ENCODE results near the gene BUD31.
"Not testable (repeated sequence)": the region's sequence is repeated elsewhere in the genome, so short reads cannot be mapped to it uniquely, and the experiment has no call there.

Gene BUD31

DNA sequence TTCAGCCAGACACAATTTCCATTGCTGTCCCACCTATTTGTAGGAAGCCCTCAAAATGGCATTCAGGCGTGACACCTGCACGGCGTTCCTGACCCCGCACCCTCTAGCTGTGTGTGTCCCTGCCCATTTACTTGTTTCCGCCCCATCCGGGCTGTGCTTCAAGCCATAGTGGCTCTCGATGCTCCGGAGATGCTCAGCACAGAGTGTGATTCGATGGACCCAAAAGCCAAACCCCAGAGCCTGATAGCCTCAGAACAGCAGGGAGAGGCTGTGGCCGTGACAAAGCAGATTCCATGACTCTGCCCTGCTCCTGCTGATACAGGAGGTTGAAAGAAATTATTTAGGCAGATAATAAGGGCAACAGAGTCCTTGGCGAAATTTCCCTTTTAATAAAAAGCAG lies 13.4 kb downstream of the BUD31 start:
- Histone ChIP-seq H3K9ac (ENCODE audit: low read depth, low read length) (no peak overlapping the region), H3K36me3 (ENCODE audit: insufficient read depth, low read length) (peaks cover 85% of the 10 kb centered on the region), H3K9me3 (ENCODE audit: insufficient read depth, low read depth, low read length) (no peaks in the 10 kb centered on the region)

DNA sequence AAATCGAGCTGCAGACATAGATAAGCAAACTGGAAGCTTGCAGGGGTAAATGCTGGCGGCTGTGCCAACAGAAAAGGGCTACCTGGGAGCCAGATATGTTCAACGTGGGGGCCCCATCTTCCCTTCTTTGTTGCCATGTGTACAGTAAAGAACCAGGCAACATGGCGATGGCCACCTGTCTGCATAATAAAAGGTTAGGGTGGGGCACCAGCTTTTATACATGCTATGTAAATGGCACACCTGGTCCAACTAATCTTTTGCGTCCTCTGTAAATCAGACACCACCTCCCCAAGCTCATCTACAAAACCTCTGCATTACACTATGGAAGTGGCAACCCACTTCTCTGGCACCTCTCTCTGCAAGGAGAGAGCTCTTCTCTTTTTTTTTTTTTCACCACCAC lies 13.9 kb downstream of the BUD31 start:
- H3K9me3 ChIP-seq (ENCODE audit: insufficient read depth, low read depth, low read length): no peaks in the 10 kb centered on the region
- H3K36me3 ChIP-seq (ENCODE audit: insufficient read depth, low read length): peaks cover 81% of the 10 kb centered on the region
- WGBS: 89% methylated on average over 5 of the region's 5 CpGs
- no peak overlapping the region for H3K9ac ChIP-seq (ENCODE audit: low read depth, low read length)
- no peaks in the 10 kb centered on the region for H3K4me1 ChIP-seq (ENCODE audit: insufficient read depth, low read length)
- no peak overlapping the region for H3K4me3 ChIP-seq (ENCODE audit: low read length)
- no peak overlapping the region for H3K27ac ChIP-seq (ENCODE audit: low read depth, low read length)
- no peaks in the 10 kb centered on the region for H3K27me3 ChIP-seq (ENCODE audit: insufficient read depth, low read length)

More for the DNA sequence above, 13.4 kb downstream of the BUD31 start:
- Histone ChIP-seq H3K27ac (ENCODE audit: low read depth, low read length) (no peak overlapping the region), H3K4me3 (ENCODE audit: low read length) (no peak overlapping the region), H3K4me1 (ENCODE audit: insufficient read depth, low read length) (no peaks in the 10 kb centered on the region), H3K27me3 (ENCODE audit: insufficient read depth, low read length) (no peaks in the 10 kb centered on the region)
- WGBS: 94% methylated on average over 11 of the region's 11 CpGs

DNA sequence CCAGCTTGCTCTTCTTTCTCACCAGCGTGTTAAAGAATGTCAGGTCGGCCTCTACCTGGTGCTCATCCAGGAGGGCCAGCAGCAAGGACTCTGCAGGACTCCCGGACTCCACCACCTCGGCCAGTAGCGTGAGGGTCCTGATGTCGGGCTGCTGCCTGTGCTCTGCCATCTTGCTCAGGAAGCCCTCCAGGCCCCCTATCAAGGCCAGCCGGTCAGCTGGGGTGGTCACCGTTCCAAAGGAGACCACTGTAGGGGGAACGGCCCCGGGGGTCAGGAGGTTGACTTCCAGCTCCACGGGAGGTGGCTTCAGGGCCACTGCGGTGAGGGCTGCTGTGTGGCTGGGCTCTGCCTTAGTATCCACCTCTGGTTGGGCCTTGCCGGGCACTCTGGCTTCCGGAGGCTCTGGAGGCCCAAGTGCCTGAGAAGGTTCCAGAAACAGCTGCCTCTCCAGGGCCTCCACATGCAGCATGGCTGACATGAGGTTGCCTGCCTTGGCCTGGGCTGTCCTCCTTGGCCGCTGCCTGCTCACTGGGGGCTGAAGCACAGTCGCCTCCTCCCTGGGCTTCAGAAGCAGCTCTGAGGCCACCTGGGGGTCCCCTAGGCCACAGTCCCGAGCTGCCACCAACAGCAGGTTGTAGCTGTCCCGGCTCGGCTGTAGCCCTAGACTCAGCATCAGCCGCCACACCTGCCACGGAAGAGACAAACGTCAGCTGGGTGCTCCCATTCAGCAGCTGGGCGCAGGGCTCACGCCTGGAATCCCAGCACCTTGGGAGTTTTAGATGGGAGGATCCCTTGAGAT lies 16.4 kb downstream of the BUD31 start:
- no peaks in the 10 kb centered on the region for H3K4me1 ChIP-seq (ENCODE audit: insufficient read depth, low read length)
- H3K9me3 ChIP-seq (ENCODE audit: insufficient read depth, low read depth, low read length): no peaks in the 10 kb centered on the region
- WGBS: 94% methylated on average over 24 of the region's 24 CpGs
- no peak overlapping the region for H3K4me3 ChIP-seq (ENCODE audit: low read length)
- no peak overlapping the region for H3K27ac ChIP-seq (ENCODE audit: low read depth, low read length)
- peaks cover 78% of the 10 kb centered on the region for H3K36me3 ChIP-seq (ENCODE audit: insufficient read depth, low read length)
- H3K9ac ChIP-seq (ENCODE audit: low read depth, low read length): no peak overlapping the region
- no peaks in the 10 kb centered on the region for H3K27me3 ChIP-seq (ENCODE audit: insufficient read depth, low read length)

DNA sequence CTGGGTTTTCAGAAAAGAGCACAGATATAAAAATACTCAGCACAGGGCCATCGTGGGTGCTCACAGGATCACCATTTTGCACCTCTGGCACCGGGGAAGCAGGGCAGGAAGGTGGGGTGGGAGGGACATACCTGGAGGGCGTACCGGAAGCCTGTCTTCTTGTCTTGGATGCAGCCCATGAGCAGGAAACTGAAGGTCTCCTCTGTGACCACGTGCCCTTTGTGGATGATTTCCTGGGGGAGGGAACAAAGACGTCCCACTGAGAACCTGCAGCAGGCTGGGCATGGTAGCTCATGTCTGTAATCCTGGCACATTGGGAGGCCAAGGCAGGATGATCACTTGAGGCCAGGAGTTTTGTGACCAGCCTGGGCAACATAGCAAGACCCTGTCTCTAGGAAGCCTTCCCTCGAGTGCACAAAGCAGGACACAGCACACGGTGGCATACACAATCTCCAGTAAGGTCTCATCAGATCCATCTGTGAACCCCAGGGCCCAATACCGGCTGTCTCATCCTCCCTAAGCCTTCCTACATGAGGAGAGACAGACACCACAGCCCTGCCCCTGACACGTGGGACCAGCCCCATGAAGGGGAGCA lies 20.3 kb downstream of the BUD31 start:
- Histone ChIP-seq H3K27ac (ENCODE audit: low read depth, low read length) (no peak overlapping the region), H3K9me3 (ENCODE audit: insufficient read depth, low read depth, low read length) (no peaks in the 10 kb centered on the region), H3K9ac (ENCODE audit: low read depth, low read length) (no peak overlapping the region), H3K27me3 (ENCODE audit: insufficient read depth, low read length) (no peaks in the 10 kb centered on the region), H3K36me3 (ENCODE audit: insufficient read depth, low read length) (peaks cover 75% of the 10 kb centered on the region), H3K4me3 (ENCODE audit: low read length) (no peak overlapping the region), H3K4me1 (ENCODE audit: insufficient read depth, low read length) (no peaks in the 10 kb centered on the region)
- WGBS: 91% methylated on average over 10 of the region's 10 CpGs

DNA sequence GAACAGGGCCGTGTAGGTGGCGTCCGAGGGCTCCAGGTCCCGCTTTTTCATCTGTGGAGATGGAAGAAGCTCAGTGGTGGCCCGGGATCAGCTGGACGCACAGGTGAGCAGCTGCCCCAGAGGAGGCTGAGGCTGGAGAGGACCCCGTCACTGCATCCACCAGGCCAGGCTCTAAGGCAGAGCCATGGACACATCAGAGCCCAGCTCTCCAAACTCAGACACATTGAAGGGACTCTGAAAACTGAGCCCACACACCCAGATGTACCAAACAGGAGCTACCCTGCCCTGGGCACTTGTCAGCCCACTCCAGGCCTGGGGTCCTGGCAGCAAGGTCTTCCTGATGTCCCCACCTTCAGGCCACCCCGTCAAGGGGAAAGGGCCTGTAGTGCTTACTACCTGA lies 21.0 kb downstream of the BUD31 start:
- Histone ChIP-seq H3K27ac (ENCODE audit: low read depth, low read length) (no peak overlapping the region), H3K27me3 (ENCODE audit: insufficient read depth, low read length) (no peaks in the 10 kb centered on the region), H3K4me3 (ENCODE audit: low read length) (no peak overlapping the region), H3K9ac (ENCODE audit: low read depth, low read length) (no peak overlapping the region), H3K36me3 (ENCODE audit: insufficient read depth, low read length) (peaks cover 75% of the 10 kb centered on the region), H3K4me1 (ENCODE audit: insufficient read depth, low read length) (no peaks in the 10 kb centered on the region), H3K9me3 (ENCODE audit: insufficient read depth, low read depth, low read length) (no peaks in the 10 kb centered on the region)
- WGBS: 95% methylated on average over 8 of the region's 8 CpGs

DNA sequence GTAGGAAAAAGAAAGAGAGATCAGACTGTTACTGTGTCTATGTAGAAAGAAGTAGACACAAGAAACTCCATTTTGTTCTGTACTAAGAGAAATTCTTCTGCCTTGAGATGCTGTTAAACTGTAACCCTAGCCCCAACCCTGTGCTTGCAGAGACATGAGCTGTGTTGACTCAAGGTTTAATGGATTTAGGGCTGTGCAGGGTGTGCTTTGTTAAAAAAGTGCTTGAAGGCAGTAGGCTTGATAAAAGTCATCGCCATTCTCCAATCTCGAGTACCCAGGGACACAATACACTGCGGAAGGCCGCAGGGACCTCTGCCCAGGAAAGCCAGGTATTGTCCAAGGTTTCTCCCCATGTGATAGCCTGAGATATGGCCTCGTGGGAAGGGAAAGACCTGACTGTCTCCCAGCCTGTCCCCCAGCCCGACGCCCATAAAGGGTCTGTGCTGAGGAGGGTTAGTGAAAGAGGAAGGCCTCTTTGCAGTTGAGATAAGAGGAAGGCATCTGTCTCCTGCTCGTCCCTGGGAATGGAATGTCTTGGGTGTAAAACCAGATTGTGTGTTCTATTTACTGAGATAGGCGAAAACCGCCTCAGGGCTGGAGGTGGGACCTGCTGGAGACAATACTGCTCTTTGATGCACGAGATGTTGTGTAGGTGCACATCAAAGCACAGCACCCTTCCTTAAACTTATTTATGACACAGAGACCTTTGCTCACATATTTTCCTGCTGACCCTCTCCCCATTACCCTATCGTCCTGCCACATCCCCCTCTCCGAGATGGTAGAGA lies 23.2 kb downstream of the BUD31 start:
- whole genome bisulfite sequencing: 92% methylated on average over 13 of the region's 13 CpGs
- H3K9ac ChIP-seq (ENCODE audit: low read depth, low read length); H3K4me3 ChIP-seq (ENCODE audit: low read length); H3K4me1 ChIP-seq (ENCODE audit: insufficient read depth, low read length); H3K9me3 ChIP-seq (ENCODE audit: insufficient read depth, low read depth, low read length); H3K27ac ChIP-seq (ENCODE audit: low read depth, low read length); H3K27me3 ChIP-seq (ENCODE audit: insufficient read depth, low read length): not testable (repeated sequence)
- H3K36me3 ChIP-seq (ENCODE audit: insufficient read depth, low read length): peaks cover 70% of the 10 kb centered on the region

DNA sequence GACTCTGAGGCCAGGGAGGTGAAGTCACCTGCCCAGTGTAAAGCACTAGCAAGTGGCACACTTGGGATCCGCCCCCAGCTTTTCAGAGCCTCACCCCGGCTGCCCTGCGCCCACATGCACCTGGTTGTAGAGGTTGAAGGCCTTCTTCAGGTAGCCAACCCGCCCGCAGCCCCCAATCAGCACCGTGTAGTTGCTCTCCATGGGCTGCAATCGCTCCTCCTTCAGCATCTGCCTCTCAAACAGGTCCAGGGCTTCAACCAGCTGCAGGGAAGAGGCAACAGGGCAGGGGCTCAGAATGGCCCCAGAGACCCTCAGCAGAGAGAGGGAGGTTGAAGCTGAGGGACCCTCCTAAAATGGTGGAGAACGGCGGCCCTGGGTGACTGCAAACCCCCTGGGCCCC lies 24.4 kb downstream of the BUD31 start:
- H3K4me1 ChIP-seq (ENCODE audit: insufficient read depth, low read length): no peaks in the 10 kb centered on the region; the same call in 1 of the 2 replicates
- peaks cover 65% of the 10 kb centered on the region for H3K36me3 ChIP-seq (ENCODE audit: insufficient read depth, low read length)
- no peak overlapping the region for H3K27ac ChIP-seq (ENCODE audit: low read depth, low read length)
- H3K9me3 ChIP-seq (ENCODE audit: insufficient read depth, low read depth, low read length): no peaks in the 10 kb centered on the region
- WGBS: 96% methylated on average over 9 of the region's 9 CpGs
- no peak overlapping the region for H3K9ac ChIP-seq (ENCODE audit: low read depth, low read length)
- H3K4me3 ChIP-seq (ENCODE audit: low read length): no peak overlapping the region
- no peaks in the 10 kb centered on the region for H3K27me3 ChIP-seq (ENCODE audit: insufficient read depth, low read length)

DNA sequence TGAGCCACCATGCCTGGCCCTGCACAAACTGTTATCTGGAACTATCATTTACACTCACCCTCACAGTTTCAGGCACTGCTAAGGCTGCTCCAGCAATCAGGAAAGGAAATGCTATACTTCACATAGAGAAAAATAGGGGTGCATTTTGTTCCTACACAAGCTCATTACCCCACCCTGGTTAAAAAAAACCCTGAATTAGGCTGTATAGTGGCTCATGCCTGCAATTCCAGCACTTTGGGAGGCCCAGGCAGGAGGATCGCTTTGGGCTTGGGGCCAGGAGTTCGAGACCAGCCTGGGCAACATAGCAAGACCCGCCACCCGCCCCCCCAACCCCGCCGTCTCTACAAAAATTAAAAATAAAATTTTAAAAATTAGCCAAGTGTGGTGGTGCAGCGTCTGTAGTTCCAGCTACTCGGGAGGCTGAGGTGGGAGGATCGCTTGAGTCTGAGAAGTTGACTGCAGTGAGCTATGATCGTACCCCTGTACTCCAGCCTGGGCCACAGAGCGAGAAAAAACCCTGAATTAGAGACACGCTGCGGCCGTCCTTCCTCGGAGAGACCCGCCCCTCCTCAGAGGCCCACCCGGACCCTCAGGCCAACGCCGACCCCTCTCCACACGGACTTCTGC lies 29.3 kb downstream of the BUD31 start:
- Histone ChIP-seq H3K36me3 (ENCODE audit: insufficient read depth, low read length) (peaks cover 47% of the 10 kb centered on the region), H3K9me3 (ENCODE audit: insufficient read depth, low read depth, low read length) (no peaks in the 10 kb centered on the region), H3K4me1 (ENCODE audit: insufficient read depth, low read length) (peaks cover 5% of the 10 kb centered on the region; the same call in 1 of the 2 replicates), H3K27me3 (ENCODE audit: insufficient read depth, low read length) (no peaks in the 10 kb centered on the region), H3K9ac (ENCODE audit: low read depth, low read length) (peak overlapping the region; percentile 93), H3K4me3 (ENCODE audit: low read length) (peak overlapping the region; percentile 75), H3K27ac (ENCODE audit: low read depth, low read length) (peak overlapping the region; percentile 96)
- whole genome bisulfite sequencing: 18% methylated on average over 17 of the region's 20 CpGs

DNA sequence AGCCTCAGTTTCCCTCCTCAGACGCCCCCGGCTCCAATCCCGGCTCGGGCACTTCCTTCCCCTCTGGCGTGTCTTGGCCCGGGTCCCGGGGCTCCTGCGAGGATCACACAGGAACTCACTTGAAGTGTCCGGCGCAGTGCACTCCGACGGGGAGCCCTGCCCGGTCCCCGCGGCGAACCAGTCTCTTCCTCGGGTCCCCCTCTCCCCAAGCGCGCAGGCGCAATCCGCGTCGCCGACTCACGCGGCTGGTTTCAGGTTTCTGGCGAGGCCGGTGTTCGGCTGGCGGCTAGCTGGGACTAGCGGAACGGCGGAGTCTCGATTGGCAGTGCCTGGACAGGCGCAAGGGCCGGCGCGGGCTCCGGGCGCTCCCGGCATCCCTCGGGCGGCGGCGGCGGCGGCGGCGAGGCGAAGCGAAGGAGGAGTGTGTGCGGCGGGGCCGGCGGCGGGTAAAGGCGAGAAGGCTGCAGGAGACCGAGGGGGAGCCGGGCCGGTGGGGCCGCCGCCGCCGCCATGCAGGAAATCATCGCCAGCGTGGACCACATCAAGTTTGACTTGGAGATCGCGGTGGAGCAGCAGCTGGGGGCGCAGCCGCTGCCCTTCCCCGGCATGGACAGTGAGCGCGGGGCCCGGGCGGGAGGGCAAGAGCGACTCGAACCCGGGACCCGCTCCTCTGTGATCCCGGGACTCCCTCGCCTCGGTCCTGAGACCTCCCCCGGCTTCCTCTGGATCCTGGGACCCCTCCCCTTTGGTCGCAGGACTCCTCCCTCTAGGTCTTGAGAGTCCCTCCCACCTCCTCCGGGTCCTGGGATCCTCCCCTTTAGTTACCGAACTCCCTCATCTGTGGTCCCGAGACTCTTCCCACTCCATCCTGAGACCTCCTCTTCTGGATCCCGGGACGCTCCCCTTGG lies 30.1 kb downstream of the BUD31 start, which contains the start of the genes CPSF4 and PTCD1:
TSS of gene CPSF4 (plus strand) at position 371 of the 908 bp plus-strand sequence. CDS start at position 511, 140 bp downstream.
TSS of gene PTCD1 (minus strand) at position 226 of the 908 bp plus-strand sequence. CDS start 3,556 bp downstream, outside the sequence.
- H3K36me3 ChIP-seq (ENCODE audit: insufficient read depth, low read length): peaks cover 47% of the 10 kb centered on the region
- no peaks in the 10 kb centered on the region for H3K9me3 ChIP-seq (ENCODE audit: insufficient read depth, low read depth, low read length)
- under 1% methylated on average over 89 of the region's 89 CpGs for WGBS
- peaks cover 5% of the 10 kb centered on the region; the same call in 1 of the 2 replicates for H3K4me1 ChIP-seq (ENCODE audit: insufficient read depth, low read length)
- H3K9ac ChIP-seq (ENCODE audit: low read depth, low read length): peak within 1 kb of the TSS; percentile 93
- peak within 1 kb of the TSS; percentile 96 for H3K27ac ChIP-seq (ENCODE audit: low read depth, low read length)
- no peaks in the 10 kb centered on the region for H3K27me3 ChIP-seq (ENCODE audit: insufficient read depth, low read length)
- H3K4me3 ChIP-seq (ENCODE audit: low read length): peak within 1 kb of the TSS; percentile 75

DNA sequence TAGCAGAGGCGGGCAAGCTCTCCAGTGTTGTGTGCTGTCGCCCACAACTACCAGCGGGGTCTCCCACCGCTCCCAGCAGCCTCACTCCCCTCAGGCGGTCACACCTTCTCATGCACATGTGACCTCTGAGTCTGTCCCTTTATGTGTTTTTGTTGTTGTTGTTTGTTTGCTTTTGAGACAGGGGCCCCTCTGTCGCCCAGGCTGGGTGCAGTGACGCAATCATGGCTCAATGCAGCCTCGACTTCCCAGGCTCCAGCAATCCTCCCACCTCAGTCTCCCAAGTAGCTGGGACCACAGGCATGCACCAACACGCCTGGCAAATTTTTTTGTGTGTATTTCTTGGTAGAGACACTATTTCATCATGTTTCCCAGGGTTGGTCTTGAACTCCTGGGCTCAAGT lies 31.4 kb downstream of the BUD31 start:
- Histone ChIP-seq H3K36me3 (ENCODE audit: insufficient read depth, low read length) (peaks cover 45% of the 10 kb centered on the region), H3K27ac (ENCODE audit: low read depth, low read length) (no peak overlapping the region), H3K9ac (ENCODE audit: low read depth, low read length) (no peak overlapping the region)

More for the DNA sequence above, 31.4 kb downstream of the BUD31 start:
- Histone ChIP-seq H3K27me3 (ENCODE audit: insufficient read depth, low read length) (no peaks in the 10 kb centered on the region), H3K4me1 (ENCODE audit: insufficient read depth, low read length) (peaks cover 5% of the 10 kb centered on the region; the same call in 1 of the 2 replicates), H3K4me3 (ENCODE audit: low read length) (peak overlapping the region; percentile 75), H3K9me3 (ENCODE audit: insufficient read depth, low read depth, low read length) (no peaks in the 10 kb centered on the region)
- 58% methylated on average over 8 of the region's 9 CpGs for WGBS
